Measurements from ENCODE around the gene RSU1.

DNA sequence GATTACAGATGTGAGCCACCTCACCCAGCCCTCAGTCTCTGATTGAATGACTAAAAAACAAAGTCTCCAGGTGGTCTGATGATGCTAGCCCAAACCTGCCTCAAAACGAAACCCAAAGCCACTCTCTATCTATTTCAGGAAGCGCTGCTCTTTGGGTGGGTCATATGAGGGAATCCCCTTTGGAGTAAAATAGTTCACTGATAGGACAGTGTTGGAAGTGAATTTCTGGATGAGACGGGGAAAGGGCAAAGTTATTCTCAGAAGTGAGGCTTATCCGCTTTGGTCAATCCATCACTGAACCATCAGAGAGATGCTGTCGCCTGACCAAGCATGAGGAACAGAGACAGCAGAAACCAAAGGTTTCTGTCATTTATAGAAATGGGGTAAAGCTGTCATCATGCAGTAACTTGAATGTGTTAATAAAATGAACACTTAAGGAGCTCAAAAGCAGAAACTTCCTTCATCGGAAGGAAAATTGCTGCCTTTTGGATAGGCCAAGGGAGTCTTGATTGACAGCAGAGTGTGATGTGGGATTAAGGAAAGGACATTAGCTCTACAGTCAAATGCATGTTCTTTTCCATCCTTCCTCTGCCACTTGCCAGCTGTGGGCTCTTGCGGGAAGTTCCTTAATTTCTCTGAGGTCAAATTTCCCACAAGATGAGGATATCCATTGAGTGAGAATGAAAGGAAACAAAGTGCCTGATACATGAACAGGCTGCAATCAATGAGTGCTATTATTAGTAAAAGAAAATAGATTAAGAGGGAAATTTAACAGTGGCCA is 230.7 kb downstream of the RSU1 start:
- TF ChIP-seq, protein P1, sequence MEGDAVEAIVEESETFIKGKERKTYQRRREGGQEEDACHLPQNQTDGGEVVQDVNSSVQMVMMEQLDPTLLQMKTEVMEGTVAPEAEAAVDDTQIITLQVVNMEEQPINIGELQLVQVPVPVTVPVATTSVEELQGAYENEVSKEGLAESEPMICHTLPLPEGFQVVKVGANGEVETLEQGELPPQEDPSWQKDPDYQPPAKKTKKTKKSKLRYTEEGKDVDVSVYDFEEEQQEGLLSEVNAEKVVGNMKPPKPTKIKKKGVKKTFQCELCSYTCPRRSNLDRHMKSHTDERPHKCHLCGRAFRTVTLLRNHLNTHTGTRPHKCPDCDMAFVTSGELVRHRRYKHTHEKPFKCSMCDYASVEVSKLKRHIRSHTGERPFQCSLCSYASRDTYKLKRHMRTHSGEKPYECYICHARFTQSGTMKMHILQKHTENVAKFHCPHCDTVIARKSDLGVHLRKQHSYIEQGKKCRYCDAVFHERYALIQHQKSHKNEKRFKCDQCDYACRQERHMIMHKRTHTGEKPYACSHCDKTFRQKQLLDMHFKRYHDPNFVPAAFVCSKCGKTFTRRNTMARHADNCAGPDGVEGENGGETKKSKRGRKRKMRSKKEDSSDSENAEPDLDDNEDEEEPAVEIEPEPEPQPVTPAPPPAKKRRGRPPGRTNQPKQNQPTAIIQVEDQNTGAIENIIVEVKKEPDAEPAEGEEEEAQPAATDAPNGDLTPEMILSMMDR (IDR thresholded peaks at IDR 0.05), result no peak
- no peak for TF ChIP-seq POLR2A (IDR thresholded peaks at IDR 0.05)
